Dermis blood vessel endothelial cell (primary cell): ENCODE measurements around the gene RSRC1. TPM values are rescaled to one million over a fixed set of nuclear protein-coding genes. Genes with fewer than 3 reads are reported as not detected.

ENCODE experiments used
- DNase-seq: peaks from one replicate; pipeline ENCODE4 v3.0.0; 2010
- total RNA-seq: library from RNA; depleted of rRNA; stranded (reverse); fragments of >200 nt; gene quantifications from 2 replicates; pipeline ENCODE4 v1.2.3, GENCODE V29; 2014

The RSRC1 gene
- total RNA-seq, 1 donor from 2014 or later, result 35.7 TPM

- DNase-seq, result no peak
Measured at GRCh38 chr3:158233791-158234190, 123.9 kb downstream of the RSRC1 start.

GRCh38 chr3:158244274-158244673 lies 134.4 kb downstream of the RSRC1 start:
- no peak for DNase-seq

GRCh38 chr3:158247288-158247687 lies 137.4 kb downstream of the RSRC1 start:
- DNase-seq, result no peak

GRCh38 chr3:158248261-158248660 lies 138.4 kb downstream of the RSRC1 start:
- DNase-seq, result no peak

DNA sequence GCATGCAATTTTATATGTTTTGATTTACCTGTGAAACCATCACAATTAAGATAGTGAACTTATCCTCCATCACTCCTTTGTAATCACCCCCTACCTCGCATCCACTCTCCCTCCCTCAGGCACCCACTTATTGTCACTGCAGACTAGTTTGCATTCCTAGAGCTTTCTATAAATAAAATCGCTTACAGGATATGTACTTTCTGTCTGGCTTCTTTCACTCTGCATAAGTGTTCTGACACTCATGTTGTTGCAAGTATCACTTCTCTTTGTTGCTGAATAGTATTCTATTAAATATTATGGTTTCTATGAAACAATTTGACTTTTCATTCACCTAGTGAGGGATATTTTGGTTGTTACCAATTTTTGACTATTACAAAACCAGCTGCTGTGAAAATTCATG lies 139.3 kb downstream of the RSRC1 start:
- no peak for DNase-seq

GRCh38 chr3:158258619-158259018 lies 148.7 kb downstream of the RSRC1 start:
- DNase-seq, result no peak

GRCh38 chr3:158260392-158260791 lies 150.5 kb downstream of the RSRC1 start:
- no peak for DNase-seq

DNA sequence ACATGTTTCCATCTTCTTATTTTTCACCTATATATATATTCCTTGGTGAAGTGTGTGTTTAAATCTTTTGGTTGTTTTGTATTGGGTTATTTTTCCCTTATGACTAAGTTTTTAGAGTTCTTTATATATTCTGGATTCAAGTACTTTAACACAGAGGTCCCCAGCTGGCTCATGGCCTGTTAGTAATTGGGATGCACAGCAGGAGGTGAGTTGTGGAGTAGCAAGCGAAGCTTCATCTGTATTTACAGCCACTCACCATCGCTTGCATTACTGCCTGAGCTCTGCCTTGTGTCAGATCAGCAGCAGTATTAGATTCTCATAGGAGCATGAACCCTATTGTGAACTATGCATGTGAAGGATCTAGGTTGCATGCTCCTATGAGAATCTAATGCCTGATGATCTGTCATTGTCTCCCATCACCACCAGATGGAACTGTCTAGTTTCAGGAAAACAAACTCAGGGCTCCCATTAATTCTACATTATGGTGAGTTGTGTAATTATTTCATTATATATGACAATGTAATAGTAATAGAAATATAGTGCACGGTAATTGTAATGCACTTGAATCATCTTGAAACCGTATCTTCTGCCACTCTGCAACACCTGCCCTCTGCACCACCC lies 151.6 kb downstream of the RSRC1 start:
- no peak for DNase-seq

GRCh38 chr3:158264894-158265293 lies 155.0 kb downstream of the RSRC1 start:
- no peak for DNase-seq

DNA sequence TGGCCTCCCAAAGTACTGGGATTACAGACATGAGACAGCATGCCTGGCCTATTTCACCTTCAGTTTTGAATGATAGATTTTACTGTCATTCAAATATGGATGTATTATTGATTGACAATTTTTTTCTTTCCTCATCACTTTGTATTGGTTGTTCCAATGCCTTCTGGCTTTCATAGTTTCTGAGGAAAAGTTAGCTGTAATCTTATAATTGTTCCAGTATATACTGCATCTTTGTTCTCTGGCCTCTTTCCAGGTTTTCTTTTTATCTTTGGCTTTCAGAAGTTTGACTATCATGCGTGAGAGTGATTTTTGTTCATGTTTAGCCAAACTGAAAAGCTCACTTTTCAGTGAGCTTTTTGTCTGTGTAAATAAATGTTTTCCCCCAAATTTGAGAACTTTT lies 157.1 kb downstream of the RSRC1 start:
- no peak for DNase-seq

- no peak for DNase-seq
Measured at GRCh38 chr3:158269942-158270341, 160.1 kb downstream of the RSRC1 start.

DNA sequence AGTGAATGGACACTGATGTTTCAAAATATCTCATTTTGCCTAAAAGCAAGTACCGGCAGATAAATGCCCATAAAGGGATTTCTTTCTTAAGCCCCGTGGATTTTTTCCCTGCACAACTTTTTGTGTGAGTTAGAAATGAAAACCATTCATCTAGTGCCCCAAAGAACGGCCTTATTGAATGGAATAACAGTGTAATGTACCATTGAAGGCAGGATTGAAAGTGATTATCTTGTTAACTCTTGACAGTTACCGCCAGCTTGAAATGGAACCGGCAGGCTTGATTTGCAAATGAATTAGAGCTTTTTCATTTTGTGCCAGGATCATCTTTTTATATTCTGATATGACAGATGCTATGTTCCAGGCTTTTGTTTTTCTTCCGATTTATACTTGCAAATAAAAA lies 162.2 kb downstream of the RSRC1 start:
- no peak for DNase-seq

- DNase-seq, result no peak
Measured at GRCh38 chr3:158273656-158274055, 163.8 kb downstream of the RSRC1 start.

GRCh38 chr3:158278187-158278586 lies 168.3 kb downstream of the RSRC1 start:
- no peak for DNase-seq

GRCh38 chr3:158279609-158280008 lies 169.7 kb downstream of the RSRC1 start:
- DNase-seq, result no peak

DNA sequence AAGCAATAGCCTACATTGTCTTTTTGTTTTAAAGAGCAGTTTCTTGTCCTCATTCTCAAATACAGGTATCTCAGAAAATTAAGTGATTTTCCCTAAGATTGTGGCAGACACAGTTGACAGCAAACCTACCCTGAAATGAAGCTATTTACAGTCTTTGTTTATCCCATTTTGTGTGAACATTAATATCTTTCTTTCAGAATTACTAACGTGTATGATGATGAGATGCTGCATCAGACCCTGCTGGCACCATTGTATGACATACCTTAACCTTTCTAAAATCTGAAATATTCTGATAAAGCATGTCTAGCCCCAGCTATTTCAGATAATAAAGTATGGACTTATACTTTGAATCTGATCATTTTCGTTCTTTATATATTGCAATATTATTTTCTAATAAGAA lies 185.9 kb downstream of the RSRC1 start:
- DNase-seq, result no peak

GRCh38 chr3:158297940-158298339 lies 188.1 kb downstream of the RSRC1 start:
- DNase-seq, result no peak

DNA sequence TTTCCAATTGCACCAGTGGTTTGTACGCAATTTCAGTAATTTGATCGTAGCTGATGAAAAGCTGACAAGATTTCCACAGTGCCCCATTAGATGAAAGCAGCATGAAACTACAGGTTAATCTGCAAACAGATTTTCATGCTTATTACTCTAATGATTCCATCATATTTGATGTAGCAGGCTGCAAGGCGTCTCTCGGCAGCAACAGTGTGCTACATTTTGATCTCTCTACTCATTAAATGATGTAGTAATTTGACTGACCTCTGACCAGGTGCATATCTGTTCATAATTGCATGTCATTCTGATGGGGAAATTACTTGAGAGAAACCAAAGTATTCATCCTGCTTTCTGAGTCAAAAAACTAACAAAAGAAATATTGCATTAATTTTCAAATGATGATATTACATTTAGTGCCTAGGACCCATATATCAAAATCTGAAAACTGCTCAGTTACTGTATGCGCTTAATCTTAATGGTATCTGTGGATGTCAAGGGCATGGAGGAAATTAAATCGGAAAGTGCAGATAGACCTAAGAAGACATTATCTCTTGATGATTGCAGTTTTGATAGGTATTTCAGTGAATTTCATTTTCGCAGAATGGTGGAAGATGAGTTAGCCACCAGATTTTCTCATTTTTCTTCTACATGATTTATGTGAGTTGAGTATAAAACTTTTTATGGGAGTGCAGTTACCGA lies 198.5 kb downstream of the RSRC1 start:
- no peak for DNase-seq

DNA sequence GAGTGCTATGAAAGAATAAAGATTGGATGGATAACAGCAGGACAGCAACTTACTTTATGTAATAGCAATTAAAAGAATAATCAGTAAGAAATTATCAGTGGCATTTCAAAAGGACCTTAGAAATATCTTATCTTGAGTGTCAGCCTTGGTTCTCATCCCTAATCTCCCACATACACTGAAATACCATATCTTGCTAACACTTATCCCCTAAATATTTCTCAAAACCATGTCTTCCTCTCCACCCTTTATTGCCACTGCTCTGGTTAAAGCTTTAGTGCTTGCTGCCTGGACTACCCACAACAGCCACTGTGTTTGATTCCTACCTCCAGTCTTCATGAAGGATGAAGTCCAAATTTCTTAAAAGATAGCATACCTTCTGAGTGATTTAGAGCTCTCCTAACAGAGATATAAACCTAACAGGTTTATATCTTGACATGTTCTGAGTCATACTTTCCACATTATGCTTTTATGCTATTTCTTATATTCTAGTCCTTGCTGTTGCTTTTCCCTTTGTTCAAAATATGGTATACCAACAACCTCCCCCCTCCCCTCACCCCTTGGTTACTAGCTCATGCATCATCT lies 202.8 kb downstream of the RSRC1 start:
- DNase-seq, result no peak

DNA sequence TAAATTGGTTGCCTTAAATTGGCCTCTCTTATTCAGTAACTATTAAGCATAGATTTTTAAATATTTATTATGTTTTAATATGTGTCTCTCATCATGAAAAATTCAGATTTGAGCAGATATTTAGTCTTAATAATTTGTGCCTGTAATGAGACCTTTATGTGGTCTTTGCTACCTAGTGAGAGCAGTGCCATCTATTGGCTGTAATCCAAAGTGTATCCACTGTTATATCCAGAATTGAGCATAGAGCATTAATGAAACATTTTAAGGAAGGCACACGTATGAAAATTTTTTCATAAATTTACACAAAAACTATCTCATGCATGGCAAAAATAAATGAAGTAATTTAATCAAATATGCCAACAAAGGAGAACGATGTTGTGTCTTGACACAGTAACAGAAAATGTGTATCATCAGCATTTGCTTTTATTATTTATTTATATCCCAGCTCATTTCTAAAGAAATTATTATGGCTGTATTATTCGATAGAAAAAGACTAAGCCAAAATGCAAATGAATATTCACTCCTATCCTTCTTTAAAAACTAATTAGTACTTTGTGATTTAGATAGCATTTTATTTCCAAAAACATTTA lies 203.5 kb downstream of the RSRC1 start:
- DNase-seq, result peak; percentile 69

GRCh38 chr3:158314426-158315357 lies 204.8 kb downstream of the RSRC1 start:
- DNase-seq, result no peak

DNA sequence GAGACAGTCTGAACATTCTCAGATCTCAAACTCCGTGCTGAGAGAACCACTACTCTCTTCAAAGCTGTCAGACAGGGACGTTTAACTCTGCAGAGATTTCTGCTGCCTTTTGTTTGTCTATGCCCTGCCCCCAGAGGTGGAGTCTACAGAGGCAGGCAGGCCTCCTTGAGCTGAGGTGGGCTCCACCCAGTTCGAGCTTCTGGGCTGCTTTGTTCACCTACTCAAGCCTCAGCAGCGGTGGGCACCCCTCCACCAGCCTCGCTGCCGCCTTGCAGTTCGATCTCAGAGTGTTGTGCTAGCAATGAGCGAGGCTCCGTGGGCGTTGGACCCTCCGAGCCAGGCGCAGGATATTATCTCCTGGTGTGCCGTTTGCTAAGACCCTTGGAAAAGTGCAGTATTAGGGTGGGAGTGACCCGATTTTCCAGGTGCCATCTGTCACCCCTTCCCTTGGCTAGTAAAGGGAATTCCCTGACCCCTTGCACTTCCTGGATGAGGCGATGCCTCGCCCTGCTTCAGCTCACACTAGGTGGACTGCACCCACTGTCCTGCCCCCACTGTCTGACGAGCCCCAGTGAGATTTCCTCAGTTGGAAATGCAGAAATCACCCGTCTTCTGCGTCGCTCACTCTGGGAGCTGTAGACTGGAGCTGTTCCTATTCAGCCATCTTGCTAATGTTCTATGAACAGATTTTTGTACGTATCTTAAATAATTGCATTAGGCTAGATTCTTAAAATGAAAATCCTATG lies 220.0 kb downstream of the RSRC1 start:
- peak; percentile 7 for DNase-seq
